OCI-M2 (cell line): ENCODE results near the gene HDAC11.

Source experiments
- DNase-seq: peaks from one replicate; lab custom pipeline; 2025; ENCODE audit not compliant: unreplicated experiment; lab: John Stamatoyannopoulos, UW

Gene HDAC11

DNA sequence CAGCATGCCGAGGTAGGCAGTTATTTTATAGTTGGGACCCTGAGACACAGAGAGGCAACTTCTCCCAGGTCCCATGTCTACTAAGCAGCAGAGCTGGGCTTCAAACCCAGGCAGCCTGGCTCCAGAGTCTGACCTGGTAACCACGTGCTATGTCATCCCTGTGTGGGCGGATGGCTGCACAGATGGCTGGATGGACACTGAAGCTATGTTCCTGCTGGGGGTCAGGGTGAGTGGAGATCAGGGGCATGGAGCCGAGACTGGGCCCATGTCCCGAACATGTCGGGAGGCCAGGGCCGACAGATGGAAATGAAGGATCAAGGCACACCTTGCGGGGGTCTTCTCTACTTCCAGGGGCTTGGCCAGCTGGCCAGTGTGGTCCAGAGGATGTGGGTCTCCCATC is 59.6 kb downstream of the HDAC11 start:
- no peak for DNase-seq

DNA sequence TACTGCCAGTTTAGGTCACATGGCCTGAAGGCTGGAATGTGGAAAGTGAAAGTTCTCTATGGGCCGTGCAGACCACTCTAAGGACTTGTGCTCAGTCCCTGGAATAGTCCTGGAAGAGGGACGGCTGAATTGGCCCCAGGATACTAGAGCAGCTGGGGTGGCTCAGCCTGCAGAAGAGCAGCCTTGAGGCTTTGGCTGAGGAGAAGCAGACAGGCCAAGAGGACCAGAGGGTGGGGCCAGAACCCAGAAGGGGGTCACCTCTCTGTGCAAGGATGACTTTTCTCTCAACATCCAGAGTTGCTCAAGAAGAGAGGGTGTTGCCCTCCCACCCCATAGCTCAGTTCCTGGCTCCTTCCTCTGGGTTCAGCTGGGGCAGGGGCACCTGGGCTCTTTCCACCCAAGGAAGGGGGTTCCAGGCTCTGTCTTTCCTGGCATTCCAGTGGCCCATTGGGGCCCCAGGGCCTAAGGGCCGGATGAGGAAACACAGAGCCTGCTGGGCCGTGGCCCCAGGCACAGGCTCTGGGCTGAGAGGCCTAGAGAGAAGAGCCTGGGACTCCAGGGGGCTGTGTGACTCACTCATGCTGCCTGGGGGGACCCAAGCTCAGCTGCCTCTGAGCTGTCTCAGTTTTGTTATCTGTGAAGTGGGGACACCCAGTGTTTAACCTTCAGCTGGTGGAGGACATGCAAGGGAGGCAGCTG is 60.3 kb downstream of the HDAC11 start:
- no peak for DNase-seq

DNA sequence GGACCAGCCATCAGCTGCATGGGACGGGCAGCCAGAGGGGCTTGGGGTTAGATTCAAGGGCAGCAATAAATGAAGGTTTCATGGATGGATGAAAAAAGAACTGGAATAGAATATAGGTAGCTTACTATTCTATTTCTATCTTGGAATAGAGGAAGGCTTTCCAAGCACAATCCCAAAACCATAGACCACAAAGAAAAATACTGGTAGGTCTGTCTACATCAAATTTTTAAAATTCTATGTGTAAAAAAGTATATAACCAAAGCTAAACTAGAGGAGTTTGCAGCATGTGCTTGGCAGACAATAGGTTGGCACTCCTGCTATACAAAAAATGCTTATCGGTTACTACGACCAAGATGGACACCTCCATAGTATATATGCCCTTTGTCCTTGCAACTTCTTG is 61.6 kb downstream of the HDAC11 start:
- no peak for DNase-seq

DNA sequence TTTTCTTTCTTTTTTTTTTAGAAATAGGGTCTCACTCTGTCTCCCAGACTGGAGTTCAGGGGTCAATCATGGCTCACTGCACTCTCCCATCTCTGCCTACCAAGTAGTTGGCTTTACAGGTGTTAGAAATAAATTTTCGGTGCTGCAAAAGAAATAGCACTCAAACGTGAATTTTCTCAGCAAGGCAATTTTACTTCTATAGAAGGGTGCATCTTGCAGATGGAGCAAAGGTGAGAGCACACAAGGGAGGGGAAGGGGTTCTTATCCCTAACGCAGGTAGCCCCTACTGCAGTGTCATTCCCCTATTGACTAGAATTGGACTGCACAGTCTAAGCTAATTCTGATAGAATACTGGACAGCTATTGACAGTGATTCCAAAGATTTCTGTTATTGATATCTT is 62.0 kb downstream of the HDAC11 start:
- DNase-seq, result no peak

DNA sequence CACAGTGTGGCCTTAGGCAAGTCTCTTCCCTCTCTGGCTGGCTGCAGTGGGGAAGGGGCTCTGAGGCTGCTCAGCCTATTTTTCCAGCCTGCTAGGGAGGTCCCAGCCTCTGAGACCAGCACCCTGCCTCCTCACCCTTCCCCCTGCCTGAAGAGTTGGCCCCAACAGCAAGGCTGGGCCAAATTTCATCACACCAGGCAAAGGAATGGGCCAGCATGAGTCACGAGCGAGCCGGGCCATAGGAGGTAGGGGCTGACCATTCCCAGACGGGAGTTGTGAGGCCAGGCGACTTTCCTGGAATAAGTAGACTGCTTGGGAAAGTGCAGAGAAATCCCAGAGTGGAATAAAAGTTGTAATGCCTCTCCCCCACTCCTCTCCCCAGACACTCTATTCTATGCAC is 63.1 kb downstream of the HDAC11 start:
- no peak for DNase-seq

DNA sequence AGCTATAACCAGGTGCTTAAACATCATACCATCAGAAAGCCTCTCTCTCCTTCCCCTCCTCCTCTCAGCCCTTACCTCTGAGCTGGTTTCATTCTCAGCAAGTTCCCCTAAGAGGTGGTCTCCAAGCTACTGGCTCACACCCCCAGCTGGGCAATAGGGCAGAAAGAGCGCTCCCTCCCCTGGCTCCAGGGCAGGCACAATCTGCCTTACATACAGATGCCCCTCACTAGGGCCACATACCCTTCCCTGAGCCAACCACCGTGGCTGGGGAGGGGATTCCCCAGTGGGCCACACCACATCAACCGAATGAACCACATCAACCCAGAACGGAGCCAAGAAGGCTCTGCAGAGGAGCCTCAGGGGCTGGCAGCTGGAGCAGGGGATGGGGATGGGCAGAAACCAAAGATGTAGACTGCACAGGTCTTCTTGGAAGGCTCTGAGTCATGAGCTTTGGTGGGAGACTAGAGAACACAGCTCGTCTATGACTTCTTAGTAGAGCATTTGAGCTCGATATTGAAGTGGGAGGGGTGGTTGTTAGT is 64.3 kb downstream of the HDAC11 start:
- no peak for DNase-seq

DNA sequence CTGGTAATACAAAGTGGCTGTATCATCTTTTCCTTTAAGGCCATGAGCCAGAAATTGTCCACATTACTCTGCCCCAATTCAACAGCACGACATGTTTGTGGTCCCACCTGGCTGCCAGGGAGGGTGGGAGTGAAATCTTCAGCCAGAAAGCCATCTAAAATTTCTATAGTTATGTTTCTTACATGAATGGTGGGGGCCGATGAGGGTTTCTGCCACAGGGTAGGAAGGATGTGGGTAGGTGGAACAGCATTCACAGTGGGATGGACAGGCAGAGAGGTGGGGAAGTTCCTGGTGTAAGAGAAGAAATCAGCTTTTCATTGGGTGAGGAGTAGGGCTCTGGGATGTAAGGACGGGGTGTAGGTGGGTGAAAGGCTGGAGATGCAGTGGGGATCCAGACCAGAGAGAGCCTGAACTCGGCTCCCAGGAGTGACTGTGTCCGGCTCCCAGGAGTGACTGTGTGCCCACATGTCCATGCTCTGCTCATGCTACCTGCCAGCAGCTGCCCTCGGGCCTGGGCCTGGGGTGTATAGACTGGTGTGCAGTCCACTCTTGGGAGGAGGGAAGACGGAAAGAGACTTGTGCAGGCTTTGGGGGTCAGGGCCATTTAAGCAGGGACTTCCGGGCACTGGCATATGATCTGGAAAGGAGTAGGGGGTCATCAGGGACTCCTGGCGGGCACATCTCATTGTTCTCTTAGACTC is 65.0 kb downstream of the HDAC11 start:
- no peak for DNase-seq

DNA sequence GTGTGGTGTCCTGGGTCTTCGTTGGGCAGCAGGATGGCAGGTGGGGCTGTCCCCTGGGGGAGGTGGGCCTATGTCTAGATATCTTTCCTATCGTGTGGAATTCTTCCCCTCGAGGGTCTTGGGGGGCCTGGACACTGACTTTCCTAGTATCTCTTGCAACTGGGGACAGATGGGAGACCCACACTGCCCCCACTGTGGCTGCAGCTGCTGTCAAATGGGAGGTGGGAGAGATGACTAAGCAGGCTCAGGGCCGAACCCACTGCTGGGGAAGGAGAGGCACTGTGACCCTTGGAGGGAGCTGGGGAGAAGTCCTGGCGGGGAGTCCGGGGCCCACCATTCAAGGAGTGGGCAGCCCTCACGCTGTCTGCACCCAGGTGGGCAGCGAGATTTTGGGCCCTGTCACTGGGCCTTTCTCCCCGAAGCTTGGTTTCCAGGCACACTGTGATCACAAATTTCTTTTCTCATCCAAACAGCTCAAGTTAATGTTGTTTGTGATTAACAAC is 65.9 kb downstream of the HDAC11 start:
- no peak for DNase-seq

DNA sequence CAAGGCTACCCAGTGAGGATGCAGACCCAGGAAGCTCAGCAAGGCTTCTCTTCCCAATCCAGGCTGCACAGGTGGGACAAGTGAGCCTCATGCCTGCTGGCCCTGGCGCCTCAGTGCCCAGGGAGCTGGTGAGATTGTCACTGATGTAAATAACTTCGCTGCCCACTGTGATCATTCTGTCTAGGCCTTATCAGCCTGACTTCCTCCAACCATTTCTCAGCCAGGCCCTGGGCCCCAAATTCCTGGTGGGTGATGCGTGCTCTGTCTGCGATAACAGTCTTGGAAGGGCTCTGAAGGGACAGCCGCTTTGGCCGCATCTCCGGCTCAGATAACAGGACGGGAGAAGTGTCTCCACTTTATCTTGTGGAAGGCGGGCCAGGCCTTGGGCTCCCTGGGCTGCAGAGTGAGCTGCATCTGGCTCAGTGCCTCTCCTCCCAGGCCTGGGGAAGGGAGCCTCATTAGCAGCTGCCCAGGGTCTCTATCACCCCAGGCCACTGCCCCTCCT is 66.6 kb downstream of the HDAC11 start:
- peak; percentile 26 for DNase-seq

DNA sequence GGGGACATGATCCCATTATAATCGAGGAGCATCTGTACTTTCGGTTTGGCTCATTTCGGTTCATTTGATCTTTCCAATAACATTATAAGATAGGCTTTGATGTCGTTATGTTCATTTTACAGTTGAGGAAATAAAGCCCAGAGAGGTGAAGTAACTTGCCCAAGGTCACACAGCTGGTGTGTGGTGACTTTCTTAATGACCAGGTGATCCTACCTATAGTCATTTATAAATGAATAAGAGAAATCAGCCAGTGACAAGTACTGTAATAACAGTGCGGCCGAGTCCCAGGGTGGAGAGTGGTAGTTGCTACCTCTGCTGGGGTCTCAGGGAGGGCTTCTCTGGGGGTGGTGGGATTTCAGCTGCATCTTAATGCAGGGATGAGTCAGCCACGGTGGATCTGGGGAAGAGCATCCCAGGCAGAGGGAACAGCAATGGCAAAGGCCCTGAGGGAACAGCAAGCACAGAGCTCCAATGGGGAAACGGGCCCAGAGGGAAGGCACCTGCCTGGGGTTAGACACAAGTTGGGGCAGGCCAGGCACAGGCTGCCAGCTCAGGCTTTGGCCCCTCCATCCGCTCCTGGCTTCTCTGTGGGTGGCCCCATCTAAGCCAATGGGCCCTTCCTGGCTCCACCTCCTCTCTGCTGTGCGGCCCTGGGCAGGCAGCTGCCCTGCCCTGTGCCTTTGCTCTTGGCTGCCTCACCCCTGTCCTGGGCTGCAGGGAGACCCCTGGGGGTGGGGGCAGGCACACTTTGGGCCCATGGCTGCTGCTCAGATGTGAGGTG is 67.7 kb downstream of the HDAC11 start:
- no peak for DNase-seq

DNA sequence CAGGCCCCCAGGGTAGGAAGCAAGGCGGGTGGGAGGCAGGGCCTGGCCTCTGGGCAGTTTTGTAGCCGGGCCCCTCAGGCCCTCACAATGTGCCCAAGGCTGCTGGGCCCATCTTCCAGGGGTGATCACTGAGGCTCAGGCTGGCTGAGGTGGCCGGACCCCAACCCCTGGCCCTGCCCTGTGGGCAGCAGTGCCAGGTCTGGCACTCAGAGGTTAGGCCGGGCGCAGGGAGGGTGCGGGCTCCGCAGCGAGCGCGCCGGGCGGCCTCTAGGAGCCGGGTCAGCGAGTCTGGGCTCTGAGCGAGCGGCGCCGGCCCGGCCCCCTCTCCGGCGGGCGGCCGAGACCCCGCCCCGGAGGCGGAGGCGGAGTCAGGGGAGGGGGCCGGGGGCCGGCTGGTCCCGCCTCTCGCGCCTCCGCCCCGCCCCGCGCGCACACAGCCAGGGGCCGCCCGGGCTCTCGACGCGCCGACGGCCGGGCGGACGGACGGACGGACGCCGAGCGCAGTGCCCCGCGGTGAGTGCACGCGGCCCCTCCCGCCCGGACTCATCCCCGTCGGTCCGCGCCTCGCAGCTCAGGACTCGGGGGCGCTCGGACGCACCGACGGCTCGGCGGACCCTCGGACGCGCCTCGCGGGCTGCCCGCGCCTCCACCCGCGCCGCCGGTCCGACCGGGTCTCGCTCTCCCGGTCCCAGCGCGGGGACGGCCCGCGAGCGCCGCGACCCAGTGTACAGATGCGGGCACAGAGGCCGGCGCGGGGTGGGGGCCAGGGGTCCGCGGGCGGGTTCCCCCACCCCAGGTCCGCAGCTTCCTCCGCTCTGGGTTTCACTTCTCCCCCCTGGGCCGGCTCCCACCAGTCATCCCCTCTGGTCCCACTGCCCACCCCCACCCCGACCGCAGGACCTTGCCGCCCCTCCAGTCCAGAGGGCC is 68.9 kb downstream of the HDAC11 start, which contains the start of gene FBLN2:
TSS of gene FBLN2 (plus strand) at position 430 of the 927 bp plus-strand sequence. CDS start 21,231 bp downstream, outside the sequence.
- no peak for DNase-seq

DNA sequence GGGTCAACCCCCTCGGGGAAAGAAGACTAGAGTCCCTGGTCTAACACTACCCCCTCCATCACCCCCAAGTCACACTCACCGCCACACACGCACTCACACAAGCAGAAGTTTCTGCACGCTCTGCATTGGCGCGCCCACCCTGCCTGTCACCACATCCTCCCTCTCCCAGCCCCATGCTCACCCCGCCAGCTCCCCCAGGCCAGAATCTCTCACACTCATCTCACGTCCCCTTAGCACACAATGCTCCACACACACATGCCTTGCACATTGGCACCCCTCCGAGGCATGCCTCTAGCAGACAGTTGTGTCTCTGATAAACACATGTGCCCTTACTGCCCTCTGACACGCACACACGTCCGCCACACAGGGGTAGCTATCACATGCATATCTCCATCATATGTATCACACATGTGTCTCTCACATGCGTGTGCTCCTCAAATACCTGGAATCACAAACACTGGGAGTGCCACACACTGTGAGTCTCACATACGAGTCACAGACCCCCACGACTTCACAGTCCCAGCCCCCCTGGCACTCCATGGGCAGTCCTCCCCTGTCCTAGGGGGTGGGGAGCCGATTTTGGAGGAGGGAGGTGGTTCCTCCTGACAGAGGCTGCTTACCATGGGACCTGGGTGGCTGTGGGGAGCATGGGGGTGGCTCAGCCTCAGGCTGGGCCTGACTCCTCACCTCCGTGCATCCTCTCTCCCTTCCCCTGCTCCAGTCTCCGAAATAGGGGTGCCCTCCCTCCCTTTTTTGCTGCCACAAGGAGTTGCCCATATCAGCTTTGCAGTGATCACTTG is 69.7 kb downstream of the HDAC11 start:
- no peak for DNase-seq

DNA sequence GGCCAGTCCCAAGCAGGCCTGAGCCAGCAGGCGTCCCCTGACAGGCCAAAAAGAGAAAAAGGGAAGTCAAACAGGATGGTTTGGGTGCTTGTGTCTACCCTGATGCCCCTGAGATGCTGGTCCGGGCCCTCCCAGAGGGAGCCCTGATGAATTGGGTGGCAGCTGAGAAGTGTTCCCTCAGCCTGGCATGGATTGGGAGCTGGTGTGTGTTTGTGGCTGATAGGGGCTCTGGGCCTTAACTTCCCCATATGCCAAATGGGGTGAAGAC is 70.3 kb downstream of the HDAC11 start:
- no peak for DNase-seq

DNA sequence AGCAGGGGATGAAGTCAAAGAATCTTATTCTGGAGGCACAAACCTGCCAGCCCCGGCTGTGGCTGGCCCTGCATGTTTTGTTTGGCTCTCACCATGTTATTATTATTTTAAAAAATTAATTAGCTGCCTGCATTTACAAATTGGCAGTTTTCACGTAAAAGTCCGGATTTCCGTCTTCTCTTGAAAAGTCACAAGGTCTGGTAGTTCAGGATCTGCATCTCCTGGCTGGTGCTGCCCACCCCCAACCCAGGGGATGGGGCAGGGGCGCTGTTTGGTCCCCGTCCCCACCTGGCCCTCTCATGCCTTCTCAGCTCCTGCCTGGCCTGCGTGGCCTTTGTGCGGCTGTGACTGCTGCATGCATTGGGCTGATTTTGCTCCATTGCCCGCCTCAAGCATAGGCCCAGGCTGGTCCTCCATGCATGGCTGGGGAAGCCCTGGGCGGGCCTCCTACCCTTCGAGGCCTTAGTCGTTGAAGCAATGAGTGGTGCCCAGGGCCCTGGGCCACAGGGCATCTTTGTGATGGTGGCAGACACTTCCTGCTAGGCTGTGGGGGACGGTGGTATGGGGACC is 70.8 kb downstream of the HDAC11 start:
- no peak for DNase-seq

DNA sequence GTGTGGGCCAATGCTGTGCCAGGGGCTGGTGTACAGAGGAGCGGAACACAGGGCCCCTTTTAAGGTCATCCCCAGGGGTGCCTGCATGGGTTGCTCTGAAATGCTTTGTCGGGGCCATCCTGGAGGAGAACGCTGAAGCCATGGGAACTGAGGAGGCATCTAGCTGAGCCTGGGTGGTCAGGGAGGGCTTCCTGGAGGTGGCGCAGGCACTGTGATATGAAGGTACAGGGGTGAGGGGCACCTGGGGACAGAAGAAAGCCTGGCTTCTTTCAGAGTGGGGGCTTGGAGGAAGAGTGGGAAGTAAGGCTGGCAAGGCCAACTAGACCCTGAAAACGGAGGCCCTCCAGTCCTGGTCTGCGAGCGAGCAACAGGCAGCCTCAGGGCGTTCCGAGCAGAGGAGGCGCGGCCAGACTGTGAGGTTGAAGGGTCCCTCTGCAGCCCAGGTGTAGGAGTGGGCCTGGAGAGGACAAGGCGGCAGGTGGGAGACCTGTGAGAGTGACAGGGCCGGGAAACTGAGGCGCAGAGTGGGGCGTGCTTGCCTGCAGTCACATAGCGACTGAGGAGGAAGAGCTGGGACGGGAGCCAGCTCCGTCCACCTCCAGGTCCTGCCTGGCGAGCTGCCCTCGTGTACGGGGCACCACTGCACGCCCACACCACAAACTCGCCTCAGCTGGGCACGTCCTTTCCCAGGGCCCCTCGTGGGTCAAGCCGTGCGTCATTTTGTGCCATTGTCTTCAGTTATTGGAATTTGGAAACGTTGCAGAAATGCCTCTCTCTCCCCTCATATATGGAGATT is 72.9 kb downstream of the HDAC11 start:
- no peak for DNase-seq

DNA sequence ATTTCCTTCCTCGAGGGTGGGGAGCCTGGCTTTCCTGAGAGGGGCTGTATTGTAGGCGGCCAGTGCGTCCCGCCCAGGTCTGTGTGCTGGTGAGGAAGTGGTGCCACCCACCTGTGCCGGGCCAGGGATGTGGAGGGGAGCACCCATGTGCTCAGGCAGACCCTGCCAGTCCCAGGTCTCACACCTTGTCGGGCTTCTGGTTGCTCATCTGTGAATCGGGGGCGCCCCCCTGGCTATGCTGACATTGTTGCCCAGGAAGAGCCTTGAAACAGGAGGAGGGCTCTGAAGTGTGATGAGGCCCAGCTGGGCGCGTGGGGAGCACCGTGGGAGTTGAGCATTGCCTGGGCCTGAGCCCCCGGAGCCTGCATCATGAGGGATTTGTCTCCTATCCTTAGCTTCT is 73.6 kb downstream of the HDAC11 start:
- no peak for DNase-seq

DNA sequence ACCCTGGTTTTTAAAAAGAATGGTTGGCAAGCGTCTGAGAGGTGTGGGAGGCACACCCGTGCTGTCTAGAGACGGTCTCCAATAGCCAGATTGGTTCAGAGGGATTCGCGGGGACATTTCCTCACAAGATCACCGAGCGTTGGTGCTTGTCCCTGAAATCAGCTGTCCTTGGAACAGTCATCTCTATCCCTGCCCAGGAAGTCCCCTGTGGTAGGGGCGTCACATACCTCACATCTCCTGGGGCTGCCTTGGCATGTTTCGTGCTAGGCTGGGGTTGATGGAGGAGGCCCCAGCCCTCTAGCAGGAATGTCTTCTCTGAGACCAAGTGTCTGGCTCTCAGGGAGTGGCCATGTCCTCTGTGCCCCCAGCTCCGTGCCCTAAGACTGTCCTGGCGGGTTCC is 75.6 kb downstream of the HDAC11 start:
- no peak for DNase-seq
